Stimulated activated CD4-positive, alpha-beta T cell treated with anti-CD3 and anti-CD28 coated beads, Interleukin-4, amount 100 ng/mL, for 24 hours (primary cell): Measurements from ENCODE around the gene VGLL4.
"Not testable (repeated sequence)": the region's sequence is repeated elsewhere in the genome, so short reads cannot be mapped to it uniquely, and the experiment has no call there.

Source experiments
- DNase-seq: peaks from one replicate; pipeline ENCODE4 v3.0.0-alpha.2; 2020

The VGLL4 gene

DNA sequence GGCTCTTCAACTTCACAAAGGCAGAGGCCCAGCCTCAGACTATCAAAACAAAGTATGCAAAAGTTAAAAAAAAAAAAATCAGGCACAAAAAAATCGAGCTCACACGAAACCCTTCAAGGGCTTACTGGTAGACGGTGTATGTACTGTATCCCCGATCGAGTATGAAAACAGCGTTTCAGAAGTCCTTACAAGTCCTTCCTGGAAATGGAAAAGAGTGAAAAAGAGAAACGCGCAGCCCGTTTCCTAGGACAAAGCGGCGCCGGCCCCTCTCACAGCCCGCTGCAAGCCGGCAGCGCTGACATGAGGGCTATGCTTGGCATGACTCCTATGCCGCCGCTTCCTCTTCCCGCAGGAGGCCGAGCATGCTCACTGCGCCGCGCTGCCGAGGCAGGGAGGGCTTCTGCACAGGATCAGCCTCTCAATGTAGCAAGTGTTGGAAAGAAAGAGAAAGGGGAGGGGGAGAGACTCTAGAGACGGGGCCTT is at the start of gene VGLL4:
Gene VGLL4, minus strand, starts transcription at position 311 of the 483 bp plus-strand sequence. CDS start 397 bp downstream, outside the sequence.
- peak; percentile 74 for DNase-seq

DNA sequence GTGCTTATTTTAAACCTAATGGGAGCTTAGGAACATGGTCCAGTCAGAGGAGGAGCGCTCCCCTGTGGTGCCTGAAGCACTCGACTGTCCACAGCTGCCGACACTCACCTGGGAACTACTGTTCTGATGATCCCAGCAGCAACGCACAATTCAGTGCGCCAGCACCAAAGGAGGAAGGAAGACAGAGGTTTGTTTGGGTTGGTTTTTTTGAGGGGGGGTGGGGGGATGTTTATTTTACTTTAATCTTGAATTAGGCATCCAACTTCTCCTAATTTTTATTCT is 48.8 kb upstream of the VGLL4 start:
- DNase-seq: no peak

DNA sequence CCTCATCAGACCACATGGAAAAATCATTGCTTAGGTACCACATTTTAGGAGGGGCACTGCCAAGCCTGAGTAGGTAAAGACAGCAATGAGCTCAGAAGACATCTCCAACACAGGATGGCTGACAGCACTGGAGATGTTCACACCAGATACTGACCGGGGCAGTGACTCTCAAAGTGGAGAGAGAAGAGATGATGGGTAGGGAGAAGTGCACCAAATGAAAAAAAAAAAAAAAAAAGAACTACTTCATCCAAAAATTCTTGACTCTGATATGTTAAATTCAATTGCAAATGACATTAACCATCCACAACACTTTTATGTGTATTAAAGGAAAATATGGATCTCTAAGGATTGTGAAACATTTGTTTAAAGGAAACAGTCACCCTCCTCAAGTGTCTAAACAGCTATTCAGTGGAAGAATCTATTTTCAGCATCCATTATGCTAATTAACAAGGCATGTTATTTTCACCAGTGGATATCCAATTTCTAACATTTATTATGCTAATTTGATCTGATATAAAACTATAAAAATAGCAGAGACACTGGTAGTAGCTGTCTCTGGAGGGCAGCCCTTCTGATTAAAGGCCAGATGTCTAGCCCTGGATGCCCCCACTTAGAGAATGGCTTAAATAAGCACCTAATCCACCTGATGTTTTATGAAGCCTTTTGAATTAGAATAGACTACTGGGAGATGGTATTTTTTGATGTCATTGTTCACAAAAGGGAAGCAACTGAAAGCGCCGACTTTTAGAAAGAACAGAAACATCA is 48.2 kb upstream of the VGLL4 start:
- no peak for DNase-seq

DNA sequence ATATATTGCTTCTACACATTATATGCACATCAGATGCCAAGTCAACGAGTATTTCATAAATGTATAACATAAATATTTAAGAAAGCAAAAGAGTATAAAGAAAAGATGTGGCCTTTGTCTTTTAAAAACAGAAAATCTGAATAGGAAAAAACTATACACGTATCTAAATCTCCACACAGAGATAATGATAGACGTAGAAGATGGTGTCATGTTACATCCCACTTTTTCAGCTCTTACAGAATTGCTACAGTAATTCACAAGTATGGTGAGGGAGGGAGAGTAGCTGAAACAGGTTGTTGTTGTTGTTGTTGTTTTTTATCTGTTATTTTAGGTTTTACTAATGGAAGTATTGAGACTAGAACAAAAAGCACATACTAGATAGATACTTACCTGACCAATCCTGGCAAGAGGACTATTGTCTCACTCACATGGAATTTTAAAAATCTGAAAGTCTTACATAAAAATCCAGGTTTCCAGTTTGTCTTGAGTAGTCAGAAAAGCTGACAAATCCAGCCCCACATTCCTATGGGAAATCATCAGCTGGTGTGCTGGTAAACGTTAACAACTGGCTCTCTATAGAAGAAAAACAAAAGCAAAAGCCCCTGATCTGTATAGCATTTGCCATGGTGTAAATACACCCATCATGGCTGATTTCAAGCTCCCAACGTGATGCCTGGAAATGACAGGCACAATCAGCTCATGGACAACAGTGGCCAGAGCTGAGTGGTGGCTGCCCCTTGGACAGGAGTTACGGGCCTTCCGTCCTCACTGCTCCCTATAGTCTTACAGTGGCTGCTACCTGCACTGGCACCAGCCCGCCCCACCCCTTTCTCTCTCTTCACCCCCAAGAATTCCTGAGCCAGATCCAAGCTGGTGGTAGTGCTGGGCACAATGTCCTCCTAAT is 47.4 kb upstream of the VGLL4 start:
- no peak for DNase-seq

GRCh38 chr3:11689749-11690148 is 46.0 kb upstream of the VGLL4 start:
- no peak for DNase-seq

DNA sequence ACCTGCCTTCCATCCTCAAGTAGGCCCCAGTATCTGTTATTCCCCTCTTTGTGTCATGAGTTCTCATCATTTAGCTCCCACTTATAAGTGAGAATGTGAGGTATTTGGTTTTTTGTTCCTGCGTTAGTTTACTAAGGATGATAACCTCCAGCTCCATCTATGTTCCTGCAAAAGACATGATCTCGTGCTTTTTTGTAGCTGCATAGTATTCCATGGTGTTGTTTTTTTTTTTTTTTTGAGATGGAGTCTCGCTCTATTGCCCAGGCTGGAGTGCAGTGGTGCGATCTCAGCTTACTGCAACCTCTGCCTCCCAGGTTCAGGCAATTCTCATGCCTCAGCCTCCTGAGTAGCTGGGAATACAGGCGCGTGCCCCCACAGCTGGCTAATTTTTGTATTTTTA is 41.3 kb upstream of the VGLL4 start:
- not testable (repeated sequence) for DNase-seq

- no peak for DNase-seq
These were observed 36.8 kb upstream of the VGLL4 start for GRCh38 chr3:11680509-11680908.

DNA sequence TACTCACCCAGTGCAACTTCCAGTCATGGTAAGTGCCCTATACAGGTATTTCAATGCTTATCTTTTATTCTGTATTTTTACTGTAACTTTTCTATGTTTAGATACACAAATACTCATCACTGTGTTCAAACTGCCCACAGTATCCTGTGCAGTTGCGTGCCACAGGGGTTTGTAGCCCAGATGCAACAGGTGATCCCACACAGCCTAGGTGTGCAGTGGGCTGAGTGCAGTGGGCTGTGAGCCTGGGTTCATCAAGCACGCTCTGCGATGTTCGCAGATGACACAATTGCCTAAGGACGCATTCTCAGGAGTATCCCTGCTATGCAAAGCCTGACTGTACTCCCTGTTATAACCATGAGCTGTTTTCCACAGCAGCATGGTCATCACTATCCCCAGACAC is 36.2 kb upstream of the VGLL4 start:
- DNase-seq: no peak

DNA sequence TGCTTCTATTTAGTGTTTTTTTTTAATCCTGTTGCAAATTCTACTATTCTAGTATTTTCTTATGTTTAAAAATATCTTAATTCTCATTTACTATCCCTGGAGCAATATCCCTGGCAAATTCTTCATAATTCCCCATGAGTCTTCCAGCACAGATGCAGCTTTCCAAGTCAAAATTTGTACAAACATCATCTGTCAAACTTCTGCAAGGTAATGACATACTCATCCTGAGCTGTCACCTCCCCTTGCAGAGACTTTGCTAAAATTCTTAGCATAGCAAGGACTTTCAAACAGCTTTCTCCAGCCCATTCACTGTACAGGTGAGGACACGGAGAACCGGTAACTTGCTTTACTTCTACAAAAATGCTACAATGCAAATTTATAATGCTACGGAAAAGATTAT is 28.6 kb upstream of the VGLL4 start:
- no peak for DNase-seq

DNA sequence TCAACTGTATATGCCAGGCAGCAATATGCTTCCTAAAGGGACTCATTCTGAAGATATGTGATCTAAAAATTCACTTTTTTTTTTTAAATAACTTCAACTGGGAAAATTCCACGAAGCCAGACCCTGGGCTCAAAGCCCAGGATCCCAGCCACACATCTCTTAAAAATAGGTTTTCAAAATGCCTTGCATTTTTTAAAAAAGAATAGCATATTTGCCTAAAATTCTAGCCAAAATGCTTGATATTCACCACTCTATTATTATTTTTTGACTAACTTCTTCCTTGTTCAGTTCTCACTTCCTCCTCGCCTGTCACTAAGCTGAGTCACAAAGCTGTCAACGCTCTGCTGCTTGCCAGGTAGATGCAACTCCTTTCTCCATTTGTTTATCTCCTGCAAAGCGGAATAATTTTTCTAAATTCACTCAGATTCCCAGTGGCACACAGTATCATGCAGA is 28.0 kb upstream of the VGLL4 start:
- DNase-seq: no peak

- DNase-seq: no peak
These were observed 24.8 kb upstream of the VGLL4 start for GRCh38 chr3:11668243-11669235.

DNA sequence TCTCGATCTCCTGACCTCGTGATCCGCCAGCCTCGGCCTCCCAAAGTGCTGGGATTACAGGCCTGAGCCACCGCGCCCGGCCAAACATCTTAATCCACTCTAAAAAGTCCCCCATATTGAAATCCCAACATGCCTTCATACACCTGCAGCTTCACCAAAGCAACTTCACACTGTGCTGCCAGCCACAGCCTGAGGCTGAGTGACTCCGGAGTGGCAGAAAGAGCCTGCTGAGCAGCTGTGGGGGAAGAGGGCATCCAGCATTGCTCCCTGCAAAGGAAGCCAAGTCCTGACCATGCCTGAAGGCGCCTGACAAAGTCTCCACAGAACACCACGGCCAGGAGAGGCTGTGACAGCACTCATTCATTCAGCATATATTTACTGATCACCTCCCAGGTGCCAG is 21.6 kb upstream of the VGLL4 start:
- no peak for DNase-seq

DNA sequence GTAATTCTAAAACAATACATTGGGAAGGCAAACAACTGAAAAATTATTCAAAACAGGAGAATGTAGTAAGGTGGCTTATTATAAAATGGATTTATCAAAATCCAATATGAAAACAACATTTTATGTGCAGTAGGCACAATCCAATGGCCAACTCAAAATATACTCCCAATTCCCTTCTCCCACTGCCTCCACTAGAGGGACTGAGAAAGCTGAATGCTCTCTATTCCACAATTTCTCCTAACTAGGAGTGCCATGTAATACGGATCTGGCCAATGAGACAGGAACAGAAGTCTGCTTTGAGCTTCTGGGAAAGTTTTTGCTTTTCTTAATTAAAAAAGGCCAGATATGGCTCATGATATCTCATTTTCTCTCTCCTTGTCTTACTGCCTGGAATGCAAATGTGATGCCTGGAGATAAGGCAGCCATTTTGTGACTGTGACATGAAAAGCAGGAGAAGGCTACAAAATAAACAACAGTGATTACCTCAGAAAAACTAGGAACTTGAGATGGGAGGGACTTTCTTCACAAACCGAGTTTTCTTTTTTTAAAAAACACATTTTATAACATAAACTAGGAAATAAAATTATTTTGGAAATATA is 18.8 kb upstream of the VGLL4 start:
- DNase-seq: no peak

GRCh38 chr3:11661827-11662226 is 18.1 kb upstream of the VGLL4 start:
- DNase-seq: no peak

GRCh38 chr3:11661052-11661656 is 17.4 kb upstream of the VGLL4 start:
- no peak for DNase-seq

DNA sequence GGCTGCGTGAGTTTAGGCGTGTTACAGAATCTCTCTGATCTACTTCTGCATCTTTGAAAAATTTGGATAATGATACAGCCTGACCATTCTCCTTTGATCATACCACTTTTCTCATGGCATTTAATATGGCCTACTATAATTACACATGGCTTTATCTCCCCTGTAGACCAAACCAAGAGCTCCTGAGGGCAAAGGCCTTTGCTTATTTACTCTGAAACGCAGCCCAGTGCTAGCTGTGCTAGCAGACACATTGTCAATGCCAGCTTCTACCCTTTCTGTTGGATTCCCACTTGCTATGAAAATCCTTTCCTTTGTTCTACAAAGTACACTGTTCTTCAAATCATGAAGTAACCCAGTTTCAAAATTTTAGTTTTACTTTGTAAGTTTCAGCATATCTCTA is 16.5 kb upstream of the VGLL4 start:
- no peak for DNase-seq

DNA sequence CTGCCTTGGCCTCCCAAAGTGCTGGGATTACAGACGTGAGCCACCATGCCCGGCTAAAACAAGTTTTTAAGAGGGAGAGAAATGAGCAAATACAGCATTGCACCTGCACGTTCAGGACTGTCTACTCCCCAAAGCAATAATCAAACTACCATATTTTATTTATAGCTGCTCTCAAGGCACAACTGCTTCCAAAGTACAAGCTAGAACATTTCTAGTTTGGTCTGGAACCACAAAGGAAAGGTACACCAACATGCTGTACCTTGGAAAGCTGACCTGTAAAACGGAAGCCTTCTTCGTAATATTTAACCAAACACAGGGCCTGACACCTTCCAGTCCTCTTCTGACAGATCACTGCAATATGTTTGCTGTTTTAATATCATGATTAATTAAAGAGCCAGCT is 14.5 kb upstream of the VGLL4 start:
- no peak for DNase-seq

DNA sequence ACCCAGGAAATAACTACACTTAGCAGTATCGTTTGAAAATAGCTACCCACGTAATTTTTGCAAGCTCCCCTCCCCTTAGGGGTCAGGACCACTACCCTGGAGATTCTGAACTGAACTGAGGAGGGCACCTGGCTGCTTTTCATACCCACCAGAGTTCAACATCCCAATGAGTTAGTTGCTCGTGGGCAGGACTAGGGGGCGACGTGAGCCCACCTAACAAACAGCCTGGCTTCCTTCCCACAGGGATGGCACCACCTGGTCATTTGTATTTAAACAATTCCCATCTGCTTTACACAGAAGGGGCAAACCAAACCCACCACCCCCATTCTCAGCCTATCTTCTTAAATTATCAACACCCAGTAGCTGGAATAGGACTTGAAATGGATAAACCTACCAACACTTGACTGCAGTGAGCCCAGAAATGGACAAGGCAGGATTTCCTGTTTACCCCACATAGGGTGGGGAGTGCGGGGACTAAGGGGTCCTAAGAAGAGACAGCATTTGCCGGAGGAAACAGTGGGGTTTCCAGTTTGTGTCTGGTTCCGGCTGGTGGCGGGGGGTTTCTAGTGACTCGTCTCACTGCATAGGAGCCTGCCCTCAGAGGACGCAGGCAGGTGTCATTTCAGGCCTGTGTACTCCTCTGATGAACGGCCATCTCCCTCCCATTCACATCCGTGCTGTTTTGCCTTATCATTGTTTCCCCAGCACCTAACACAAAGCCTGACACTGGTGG is 11.6 kb upstream of the VGLL4 start:
- DNase-seq: no peak

GRCh38 chr3:11654166-11654565 is 10.5 kb upstream of the VGLL4 start:
- DNase-seq: no peak

DNA sequence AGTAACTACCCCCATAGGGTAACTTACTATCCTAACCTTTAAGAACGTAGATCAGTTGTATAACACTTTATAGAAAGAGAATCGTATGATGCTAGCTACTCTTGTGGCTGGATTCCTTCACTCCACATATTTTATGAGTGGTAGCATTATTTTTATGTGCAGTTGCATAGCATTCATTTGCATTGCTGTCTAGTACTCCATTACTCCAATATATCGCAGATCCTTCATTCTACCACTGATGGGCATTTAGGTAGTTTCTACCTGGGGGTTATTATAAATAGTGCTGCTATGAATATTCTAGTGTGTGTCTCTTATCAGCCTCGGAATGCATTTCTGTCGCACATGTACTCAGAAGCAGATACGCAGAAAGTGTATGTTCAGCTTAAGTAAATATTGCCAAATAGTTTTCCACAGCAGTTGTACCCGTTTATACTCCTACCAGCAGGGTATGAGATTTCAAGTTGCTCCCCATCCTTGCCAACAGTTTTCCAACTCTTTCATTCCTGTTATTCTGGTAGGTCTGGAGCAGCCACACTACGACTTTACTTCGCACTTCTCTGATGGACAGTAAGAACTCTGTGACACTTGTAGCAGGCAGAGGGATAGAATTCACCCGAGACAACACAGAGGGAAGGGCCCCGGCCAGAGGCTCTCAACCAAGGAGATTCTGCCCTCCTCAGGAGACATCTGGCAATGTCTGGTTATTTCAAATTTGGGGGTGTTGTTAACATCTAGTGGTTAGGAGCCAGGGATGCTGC is 9.8 kb upstream of the VGLL4 start:
- no peak for DNase-seq

DNA sequence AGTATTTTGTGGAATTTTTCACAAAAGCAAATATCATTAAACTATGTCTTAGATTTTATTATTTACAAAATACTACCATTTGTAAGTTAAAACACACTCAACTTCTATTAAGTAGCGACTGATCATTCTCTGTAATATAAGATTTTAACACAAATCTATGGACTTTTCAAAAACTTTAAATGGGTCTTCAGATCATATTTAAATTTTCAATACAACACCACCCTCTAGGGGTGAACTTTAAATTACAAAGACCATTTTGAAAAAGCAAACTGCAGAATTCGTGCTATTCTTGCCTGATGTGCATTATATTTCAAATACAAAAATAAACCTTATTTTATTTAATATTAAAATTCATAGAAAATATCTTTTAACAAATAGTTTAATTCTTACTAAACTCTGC is 8.2 kb upstream of the VGLL4 start:
- DNase-seq: no peak
